Measurements from ENCODE around the gene MPC2. TPM values are rescaled to one million over a fixed set of nuclear protein-coding genes. Genes with fewer than 3 reads are reported as not detected.

Gene MPC2
- total RNA-seq, 2 donors from 2014 or later = 203 to 232 TPM

DNA sequence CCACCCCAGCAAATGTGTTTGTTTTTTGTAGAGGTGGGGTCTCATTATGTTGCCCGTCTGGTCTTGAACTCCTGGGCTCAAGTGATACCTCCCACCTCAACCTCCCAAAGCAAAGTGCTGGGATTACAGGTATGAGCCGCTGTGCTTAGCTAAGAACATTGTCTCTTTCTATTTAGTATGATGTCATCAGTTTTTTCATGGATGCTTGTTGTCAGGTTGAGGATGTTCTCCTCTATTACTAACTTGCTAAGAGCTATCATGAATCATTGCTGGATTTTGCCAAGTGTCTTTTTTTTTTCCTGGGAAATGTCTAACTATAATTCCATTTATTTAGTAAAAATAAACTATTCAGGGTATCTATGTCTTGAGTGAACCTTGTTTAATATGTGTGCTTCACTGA is 19.0 kb upstream of the MPC2 start:
- Histone ChIP-seq H3K27ac (no peak overlapping the region), H3K27me3 (no peaks in the 10 kb centered on the region), H3K4me3 (no peak overlapping the region), H3K36me3 (no peaks in the 10 kb centered on the region), H3K4me1 (no peaks in the 10 kb centered on the region), H3K9ac (ENCODE audit: low read depth in 2 of 2, low read length in 2 of 2) (no peak overlapping the region), H3K9me3 (no peaks in the 10 kb centered on the region)
- TF ChIP-seq, protein P1, sequence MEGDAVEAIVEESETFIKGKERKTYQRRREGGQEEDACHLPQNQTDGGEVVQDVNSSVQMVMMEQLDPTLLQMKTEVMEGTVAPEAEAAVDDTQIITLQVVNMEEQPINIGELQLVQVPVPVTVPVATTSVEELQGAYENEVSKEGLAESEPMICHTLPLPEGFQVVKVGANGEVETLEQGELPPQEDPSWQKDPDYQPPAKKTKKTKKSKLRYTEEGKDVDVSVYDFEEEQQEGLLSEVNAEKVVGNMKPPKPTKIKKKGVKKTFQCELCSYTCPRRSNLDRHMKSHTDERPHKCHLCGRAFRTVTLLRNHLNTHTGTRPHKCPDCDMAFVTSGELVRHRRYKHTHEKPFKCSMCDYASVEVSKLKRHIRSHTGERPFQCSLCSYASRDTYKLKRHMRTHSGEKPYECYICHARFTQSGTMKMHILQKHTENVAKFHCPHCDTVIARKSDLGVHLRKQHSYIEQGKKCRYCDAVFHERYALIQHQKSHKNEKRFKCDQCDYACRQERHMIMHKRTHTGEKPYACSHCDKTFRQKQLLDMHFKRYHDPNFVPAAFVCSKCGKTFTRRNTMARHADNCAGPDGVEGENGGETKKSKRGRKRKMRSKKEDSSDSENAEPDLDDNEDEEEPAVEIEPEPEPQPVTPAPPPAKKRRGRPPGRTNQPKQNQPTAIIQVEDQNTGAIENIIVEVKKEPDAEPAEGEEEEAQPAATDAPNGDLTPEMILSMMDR (IDR thresholded peaks at IDR 0.05) = no peak
- DNase-seq = no peak
- intact Hi-C loops (cut with DNase I) = no loop called here

DNA sequence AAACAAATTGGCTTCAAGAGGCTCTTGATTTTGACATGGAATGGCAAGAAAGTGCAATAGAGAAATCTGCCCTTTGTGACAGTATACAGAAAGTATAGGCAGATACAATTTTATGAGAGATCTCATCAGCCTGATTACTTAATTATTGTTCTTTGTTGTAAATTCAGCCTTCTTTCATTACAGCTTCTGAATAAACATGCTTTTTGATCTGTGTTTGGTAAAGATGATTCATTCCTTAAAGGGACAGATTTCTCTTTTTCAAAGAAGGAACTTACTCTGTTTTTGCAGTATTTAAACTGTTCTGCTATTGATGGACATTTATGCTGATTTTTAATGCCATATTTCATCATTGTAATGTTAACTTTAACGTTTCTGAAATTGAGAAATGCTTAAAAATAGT is 13.7 kb upstream of the MPC2 start:
- Histone ChIP-seq H3K27me3 (no peaks in the 10 kb centered on the region), H3K4me3 (no peak overlapping the region), H3K36me3 (no peaks in the 10 kb centered on the region), H3K9ac (ENCODE audit: low read depth in 2 of 2, low read length in 2 of 2) (no peak overlapping the region), H3K9me3 (no peaks in the 10 kb centered on the region), H3K27ac (no peak overlapping the region), H3K4me1 (no peaks in the 10 kb centered on the region)
- intact Hi-C loops (cut with DNase I) = no loop called here
- no peak for DNase-seq
- TF ChIP-seq, protein P1 (IDR thresholded peaks at IDR 0.05) = no peak

DNA sequence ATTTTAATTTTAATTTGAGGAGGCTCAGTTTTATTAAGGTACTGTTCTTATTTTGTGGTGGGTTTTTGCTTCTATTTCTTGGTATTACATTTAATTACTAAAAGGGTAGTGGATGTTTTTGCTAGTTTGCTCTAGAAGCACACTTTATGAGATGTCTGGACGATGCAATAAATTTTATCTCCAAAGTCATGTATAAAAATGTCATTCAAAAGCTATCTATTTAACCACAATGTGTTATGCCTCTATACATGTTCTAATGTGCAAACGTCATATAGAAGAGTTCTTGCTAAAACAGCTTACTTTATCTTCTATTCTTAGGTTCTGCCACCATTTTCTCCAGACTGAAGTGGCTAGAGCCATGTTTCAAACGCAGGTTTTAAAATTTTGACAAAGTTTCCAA is 12.9 kb upstream of the MPC2 start:
- DNase-seq = no peak
- no peaks in the 10 kb centered on the region for H3K4me1 ChIP-seq
- H3K9me3 ChIP-seq = no peaks in the 10 kb centered on the region
- H3K9ac ChIP-seq (ENCODE audit: low read depth in 2 of 2, low read length in 2 of 2) = no peak overlapping the region
- TF ChIP-seq, protein P1 (IDR thresholded peaks at IDR 0.05) = no peak
- H3K27me3 ChIP-seq = no peaks in the 10 kb centered on the region
- H3K36me3 ChIP-seq = no peaks in the 10 kb centered on the region
- intact Hi-C loops (cut with DNase I) = no loop called here
- no peak overlapping the region for H3K4me3 ChIP-seq
- H3K27ac ChIP-seq = no peak overlapping the region

DNA sequence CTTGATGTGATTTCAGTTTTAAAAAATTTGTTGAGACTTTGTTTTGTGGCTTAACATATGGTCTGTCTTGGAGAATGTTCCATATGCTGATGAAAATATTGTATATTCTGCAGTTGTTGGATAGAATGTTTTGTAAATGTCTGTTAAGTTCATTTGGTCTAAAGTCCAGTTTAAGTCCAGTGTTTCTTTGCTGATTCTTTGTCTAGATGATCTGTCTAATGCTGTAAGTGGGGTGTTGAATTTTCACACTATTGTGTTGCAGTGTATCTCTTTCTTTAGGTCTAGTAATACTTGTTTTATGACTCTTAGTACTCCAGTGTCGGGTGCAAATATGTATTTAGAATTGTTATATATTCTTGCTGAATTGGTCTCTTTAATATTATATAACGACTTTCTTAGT is 10.9 kb upstream of the MPC2 start:
- no peaks in the 10 kb centered on the region for H3K9me3 ChIP-seq
- H3K36me3 ChIP-seq = no peaks in the 10 kb centered on the region
- DNase-seq = no peak
- H3K4me3 ChIP-seq = no peak overlapping the region
- no peak overlapping the region for H3K9ac ChIP-seq (ENCODE audit: low read depth in 2 of 2, low read length in 2 of 2)
- H3K4me1 ChIP-seq = no peaks in the 10 kb centered on the region
- H3K27ac ChIP-seq = no peak overlapping the region
- intact Hi-C loops (cut with DNase I) = no loop called here
- TF ChIP-seq, protein P1 (IDR thresholded peaks at IDR 0.05) = no peak
- H3K27me3 ChIP-seq = no peaks in the 10 kb centered on the region

DNA sequence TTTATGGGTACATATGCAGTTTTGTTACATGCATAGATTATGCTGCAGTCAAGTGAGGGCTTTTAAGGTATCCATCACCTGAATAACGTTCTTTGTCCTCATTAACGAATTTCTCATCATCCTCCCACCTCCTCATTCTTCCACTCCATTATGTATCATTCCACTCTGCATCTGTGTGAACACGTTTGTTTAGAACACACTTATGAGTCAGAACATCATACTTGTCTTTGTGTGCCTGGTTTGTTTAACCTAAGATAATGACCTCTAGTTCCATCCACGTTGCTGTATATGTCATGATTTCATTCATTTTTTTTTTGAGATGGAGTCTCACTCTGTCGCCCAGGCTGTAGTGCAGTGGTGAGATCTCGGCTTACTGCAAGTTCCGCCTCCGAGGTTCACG is 6.7 kb upstream of the MPC2 start:
- H3K4me1 ChIP-seq = no peaks in the 10 kb centered on the region
- H3K27me3 ChIP-seq = no peaks in the 10 kb centered on the region
- no peak for DNase-seq
- no peaks in the 10 kb centered on the region for H3K9me3 ChIP-seq
- intact Hi-C loops (cut with DNase I) = no loop called here
- no peak overlapping the region for H3K27ac ChIP-seq
- TF ChIP-seq, protein P1 (IDR thresholded peaks at IDR 0.05) = no peak
- no peak overlapping the region for H3K4me3 ChIP-seq
- H3K36me3 ChIP-seq = no peaks in the 10 kb centered on the region
- H3K9ac ChIP-seq (ENCODE audit: low read depth in 2 of 2, low read length in 2 of 2) = no peak overlapping the region

DNA sequence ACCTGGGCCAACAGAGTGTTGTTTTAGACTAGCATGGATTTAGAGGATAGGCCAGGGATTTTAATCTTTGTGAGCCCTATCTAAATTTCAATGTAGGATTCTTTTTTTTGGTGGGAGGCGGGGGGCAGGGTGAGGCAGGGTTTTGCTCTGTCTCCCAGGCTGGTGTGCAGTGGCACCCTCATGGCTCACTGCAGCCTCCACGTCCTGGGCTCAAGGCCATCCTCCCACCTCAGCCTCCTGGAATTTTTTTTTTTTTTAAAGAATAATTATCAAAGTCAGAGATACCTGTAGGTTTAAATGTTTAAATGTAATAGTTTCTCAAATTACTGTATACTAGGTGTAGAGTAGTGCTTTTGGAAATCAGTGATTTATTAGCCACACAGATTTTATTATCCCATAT is 3.4 kb upstream of the MPC2 start:
- DNase-seq = no peak
- Histone ChIP-seq H3K9ac (ENCODE audit: low read depth in 2 of 2, low read length in 2 of 2) (no peak overlapping the region), H3K4me1 (no peaks in the 10 kb centered on the region), H3K27me3 (no peaks in the 10 kb centered on the region), H3K36me3 (no peaks in the 10 kb centered on the region), H3K27ac (no peak overlapping the region), H3K9me3 (no peaks in the 10 kb centered on the region), H3K4me3 (no peak overlapping the region)
- intact Hi-C loops (cut with DNase I) = no loop called here
- TF ChIP-seq, protein P1 (IDR thresholded peaks at IDR 0.05) = no peak
